GM18502 (cell line): Measurements from ENCODE around the gene MUC12.
A peak's percentile ranks its signal among the peaks of the same experiment; 100 is the strongest.

Source experiments
- ATAC-seq: cut with Tn5 transposase; IDR thresholded peaks from one replicate; pipeline ENCODE4 v1.9.1; 2021; ENCODE audit warnings: mild to moderate bottlenecking; ENCODE audit not compliant: unreplicated experiment, poor library complexity

Gene MUC12

GRCh38 chr7:100951888-100952560, 17.3 kb upstream of the MUC12 start:
- no peak for ATAC-seq

- no peak for ATAC-seq
Measured at GRCh38 chr7:100952641-100953040, 16.7 kb upstream of the MUC12 start.

- no peak for ATAC-seq
Measured at GRCh38 chr7:100957832-100958421, 11.4 kb upstream of the MUC12 start.

- ATAC-seq: no peak
Measured at GRCh38 chr7:100959894-100960293, 9.5 kb upstream of the MUC12 start.

- no peak for ATAC-seq
Measured at GRCh38 chr7:100962537-100962936, 6.8 kb upstream of the MUC12 start.

GRCh38 chr7:100963386-100963785, 6.0 kb upstream of the MUC12 start:
- ATAC-seq: no peak

- ATAC-seq: no peak
Measured at GRCh38 chr7:100963874-100964273, 5.5 kb upstream of the MUC12 start.

- ATAC-seq: no peak
Measured at GRCh38 chr7:100964630-100965029, 4.7 kb upstream of the MUC12 start.

GRCh38 chr7:100965045-100965722, 4.2 kb upstream of the MUC12 start:
- no peak for ATAC-seq

GRCh38 chr7:100965723-100966541, 3.4 kb upstream of the MUC12 start:
- ATAC-seq: peak; percentile 70

- ATAC-seq: no peak
Measured at GRCh38 chr7:100966542-100967291, 2.6 kb upstream of the MUC12 start.

- ATAC-seq: no peak
Measured at GRCh38 chr7:100967292-100967863, 2.0 kb upstream of the MUC12 start.

GRCh38 chr7:100968031-100968430, 1.3 kb upstream of the MUC12 start:
- no peak for ATAC-seq

GRCh38 chr7:100968650-100969049, 715 bp upstream of the MUC12 start:
- no peak for ATAC-seq

GRCh38 chr7:100971111-100972001, 2.0 kb downstream of the MUC12 start:
- ATAC-seq: no peak

GRCh38 chr7:100972002-100972347, 2.6 kb downstream of the MUC12 start:
- ATAC-seq: no peak

GRCh38 chr7:100974021-100974420, 4.7 kb downstream of the MUC12 start:
- ATAC-seq: no peak

GRCh38 chr7:100975371-100975821, 6.0 kb downstream of the MUC12 start:
- no peak for ATAC-seq

GRCh38 chr7:100978300-100978699, 8.9 kb downstream of the MUC12 start:
- ATAC-seq: no peak
